ENCODE data around the gene GPR55. TPM values are rescaled to one million over a fixed set of nuclear protein-coding genes. Genes with fewer than 3 reads are reported as not detected.

GPR55 gene
- total RNA-seq, 1 donor from 2014 or later: 0.23 TPM

DNA sequence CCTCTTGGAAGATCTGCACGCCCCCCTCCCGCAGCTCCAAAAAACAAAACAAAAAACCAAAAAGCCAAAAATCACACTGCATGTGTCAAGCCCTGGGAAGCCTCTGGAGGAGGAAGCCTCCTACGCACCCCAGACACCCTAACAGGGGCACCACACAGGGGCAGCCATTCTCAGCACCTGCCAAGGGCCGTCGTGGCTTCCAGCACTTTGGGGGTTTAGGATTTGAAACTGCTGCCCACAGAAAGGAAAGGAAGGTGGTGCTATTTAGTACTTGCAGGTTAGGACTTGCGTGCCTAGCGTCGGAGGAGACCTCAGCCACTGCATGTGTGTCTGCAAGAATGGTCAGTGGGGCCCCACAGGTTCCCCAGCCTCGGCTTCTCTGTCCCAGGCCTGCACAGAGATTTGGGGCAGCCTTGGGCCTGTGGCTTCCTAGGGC is 419 bp upstream of the GPR55 start:
- intact Hi-C loops (cut with micrococcal nuclease): no loop called here
- peak; percentile 65 for DNase-seq
- Mint-ChIP-seq H3K27ac (peak overlapping the region; percentile 82), H3K27me3 (peaks cover 26% of the 10 kb centered on the region), H3K4me3 (peak overlapping the region; percentile 66), H3K4me1 (peaks cover 38% of the 10 kb centered on the region), H3K9me3 (no peaks in the 10 kb centered on the region), H3K36me3 (ENCODE audit: low read depth) (no peaks in the 10 kb centered on the region)

DNA sequence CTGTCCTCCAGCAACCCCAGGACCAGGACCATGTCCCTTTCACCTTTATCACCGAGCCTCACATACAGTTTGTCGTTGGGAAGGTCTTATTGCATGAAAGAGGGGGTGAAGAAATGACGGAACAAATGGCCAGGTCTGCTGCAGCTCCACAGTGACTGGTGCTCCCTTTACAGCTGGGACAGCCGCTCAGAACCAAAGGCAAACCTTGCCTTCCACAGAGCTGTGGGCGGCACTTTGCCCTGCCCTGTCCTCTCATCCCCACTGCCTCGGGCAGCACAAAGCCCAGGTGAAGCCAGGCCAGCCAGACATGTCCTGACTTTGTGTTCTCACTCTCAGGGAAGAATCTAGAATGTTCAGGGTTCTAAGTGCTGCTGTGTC is 961 bp downstream of the GPR55 start:
- no peaks in the 10 kb centered on the region for H3K9me3 Mint-ChIP-seq
- H3K27ac Mint-ChIP-seq: peak overlapping the region; percentile 82
- no peak for DNase-seq
- H3K27me3 Mint-ChIP-seq: peaks cover 22% of the 10 kb centered on the region
- peaks cover 45% of the 10 kb centered on the region for H3K4me1 Mint-ChIP-seq
- H3K4me3 Mint-ChIP-seq: peak overlapping the region; percentile 66
- intact Hi-C loops (cut with micrococcal nuclease): loop anchor here (1.0 kb wide), 2 partner anchors 19 to 60 kb away; no protein-coding TSS in a partner anchor
- no peaks in the 10 kb centered on the region for H3K36me3 Mint-ChIP-seq (ENCODE audit: low read depth)

DNA sequence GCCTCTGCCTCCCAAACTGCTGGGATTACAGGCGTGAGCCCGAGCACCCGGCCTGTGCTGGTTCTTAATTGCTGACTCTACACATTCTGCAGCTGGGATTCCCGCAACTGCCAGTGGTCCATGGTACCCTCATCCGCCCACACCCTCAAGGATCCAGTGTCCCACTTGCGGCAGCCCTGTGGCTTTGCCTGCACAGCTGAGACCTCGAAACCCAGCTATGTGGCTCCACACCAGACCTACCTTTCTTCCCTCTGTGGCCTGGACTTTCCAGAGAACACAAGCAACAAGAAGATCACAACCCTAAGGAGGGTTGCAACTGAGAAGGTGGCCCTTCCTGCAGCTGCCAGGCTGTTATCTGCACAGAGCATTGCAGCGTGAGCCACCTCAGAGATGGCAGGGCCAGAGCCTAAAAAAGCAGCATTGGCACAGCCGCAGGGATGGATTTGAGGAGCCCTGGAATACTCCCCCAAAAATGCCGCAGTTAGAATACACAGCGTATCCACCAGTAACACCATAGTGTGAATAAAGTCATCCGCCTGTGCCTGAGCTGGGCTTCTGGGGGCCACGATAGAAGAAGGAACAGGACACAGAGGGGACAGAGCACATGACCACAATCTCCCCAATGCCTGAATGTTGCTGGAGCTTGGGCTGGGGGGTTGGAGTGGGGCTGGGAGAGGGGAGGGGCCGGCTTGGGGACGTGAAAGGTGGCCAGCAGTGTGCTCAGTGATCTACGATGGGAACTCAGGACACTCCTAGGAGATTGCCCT is 1.9 kb downstream of the GPR55 start:
- Mint-ChIP-seq H3K36me3 (ENCODE audit: low read depth) (no peaks in the 10 kb centered on the region), H3K27ac (peak overlapping the region; percentile 2), H3K9me3 (no peaks in the 10 kb centered on the region), H3K4me3 (no peak overlapping the region), H3K4me1 (peaks cover 46% of the 10 kb centered on the region), H3K27me3 (peaks cover 23% of the 10 kb centered on the region)
- intact Hi-C loops (cut with micrococcal nuclease): no loop called here
- no peak for DNase-seq

DNA sequence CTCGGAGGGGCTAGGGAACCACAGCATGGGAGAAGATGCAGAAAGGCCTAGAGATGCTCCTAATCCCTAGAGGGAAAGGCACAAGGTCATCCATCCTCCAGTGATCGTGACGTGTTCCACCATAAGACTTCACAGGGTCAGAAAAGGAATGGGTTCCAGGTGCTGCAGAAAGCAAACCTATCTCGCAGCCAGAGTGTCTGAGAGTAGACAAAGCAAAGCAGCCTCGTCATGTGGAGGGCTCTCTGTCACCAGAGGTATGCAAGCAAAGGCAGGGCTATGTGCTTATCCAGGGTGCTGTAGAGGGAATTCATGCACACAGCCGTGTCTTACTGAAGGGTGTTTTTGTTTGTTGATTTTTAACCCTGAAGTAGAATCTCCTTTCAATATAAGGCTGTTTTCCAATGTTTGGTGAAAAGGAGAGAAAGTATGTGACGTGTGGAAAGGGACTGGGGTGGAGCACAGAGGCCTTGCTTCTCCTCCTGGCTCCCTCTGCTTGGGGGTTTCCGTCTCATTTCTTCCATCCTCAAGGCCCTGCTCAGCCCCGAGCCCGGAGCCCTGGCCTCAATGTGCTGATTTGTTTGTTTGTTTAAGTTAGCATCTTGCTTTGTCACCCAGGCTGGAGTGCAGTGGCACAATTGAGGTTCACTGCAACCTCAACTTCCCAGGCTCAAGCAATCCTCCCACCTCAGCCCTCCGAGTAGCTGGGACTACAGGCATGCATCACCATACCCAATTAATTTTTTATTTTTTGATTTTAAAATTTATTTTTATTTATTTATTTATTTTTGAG is 3.0 kb downstream of the GPR55 start:
- intact Hi-C loops (cut with micrococcal nuclease): no loop called here

DNA sequence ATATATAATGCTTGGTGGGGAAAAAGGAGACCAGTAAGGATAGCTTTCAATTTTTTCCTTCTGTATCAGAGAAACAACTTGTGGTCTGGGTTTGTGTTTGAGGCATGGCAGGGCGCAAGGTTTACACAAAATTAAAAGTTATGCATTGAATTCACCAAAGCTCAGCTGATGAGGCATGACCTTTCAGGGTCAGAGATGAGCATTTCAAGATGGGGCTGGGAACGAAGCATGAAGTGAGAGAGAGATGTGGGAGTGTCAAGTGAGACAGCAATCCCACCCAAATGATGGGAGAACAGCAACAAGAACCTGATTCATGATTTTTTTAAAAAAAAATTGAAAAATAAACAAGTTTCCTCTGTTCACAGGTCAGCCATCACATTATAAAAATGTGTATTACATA is 4.9 kb downstream of the GPR55 start:
- H3K4me3 Mint-ChIP-seq: peak overlapping the region; percentile 50
- H3K9me3 Mint-ChIP-seq: no peaks in the 10 kb centered on the region
- H3K27ac Mint-ChIP-seq: peak overlapping the region; percentile 46
- peaks cover 39% of the 10 kb centered on the region for H3K27me3 Mint-ChIP-seq
- no peaks in the 10 kb centered on the region for H3K36me3 Mint-ChIP-seq (ENCODE audit: low read depth)
- intact Hi-C loops (cut with micrococcal nuclease): no loop called here
- DNase-seq: no peak
- H3K4me1 Mint-ChIP-seq: peaks cover 38% of the 10 kb centered on the region

More for the DNA sequence above, 3.0 kb downstream of the GPR55 start:
- H3K4me1 Mint-ChIP-seq: peaks cover 42% of the 10 kb centered on the region
- no peaks in the 10 kb centered on the region for H3K9me3 Mint-ChIP-seq
- no peaks in the 10 kb centered on the region for H3K36me3 Mint-ChIP-seq (ENCODE audit: low read depth)
- no peak for DNase-seq
- no peak overlapping the region for H3K27ac Mint-ChIP-seq
- no peak overlapping the region for H3K4me3 Mint-ChIP-seq
- H3K27me3 Mint-ChIP-seq: peaks cover 29% of the 10 kb centered on the region

DNA sequence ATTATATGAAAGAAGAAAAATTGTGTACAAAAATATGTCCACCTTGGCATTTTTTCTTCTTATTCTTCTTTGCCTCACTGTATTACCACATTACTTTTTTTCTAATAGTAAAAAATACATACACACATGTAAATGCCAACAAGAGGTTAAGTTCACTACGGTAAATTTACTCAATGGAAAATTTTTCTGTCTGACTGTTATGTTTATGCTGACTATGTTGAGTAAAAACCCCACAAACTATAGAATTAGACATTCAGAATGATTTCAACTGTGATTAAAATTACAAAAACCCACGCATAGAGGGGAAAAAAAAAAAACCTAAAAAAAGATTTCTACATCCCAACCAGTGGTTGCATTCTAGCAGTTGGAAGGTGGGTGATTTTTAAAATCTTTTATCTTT is 5.4 kb downstream of the GPR55 start:
- intact Hi-C loops (cut with micrococcal nuclease): loop anchor here (1.0 kb wide), 1 partner anchor 11 kb away; no protein-coding TSS in a partner anchor
- DNase-seq: no peak
- Mint-ChIP-seq H3K4me3 (no peak overlapping the region), H3K4me1 (peaks cover 33% of the 10 kb centered on the region), H3K36me3 (ENCODE audit: low read depth) (no peaks in the 10 kb centered on the region), H3K9me3 (no peaks in the 10 kb centered on the region), H3K27ac (peak overlapping the region; percentile 46), H3K27me3 (peaks cover 40% of the 10 kb centered on the region)

DNA sequence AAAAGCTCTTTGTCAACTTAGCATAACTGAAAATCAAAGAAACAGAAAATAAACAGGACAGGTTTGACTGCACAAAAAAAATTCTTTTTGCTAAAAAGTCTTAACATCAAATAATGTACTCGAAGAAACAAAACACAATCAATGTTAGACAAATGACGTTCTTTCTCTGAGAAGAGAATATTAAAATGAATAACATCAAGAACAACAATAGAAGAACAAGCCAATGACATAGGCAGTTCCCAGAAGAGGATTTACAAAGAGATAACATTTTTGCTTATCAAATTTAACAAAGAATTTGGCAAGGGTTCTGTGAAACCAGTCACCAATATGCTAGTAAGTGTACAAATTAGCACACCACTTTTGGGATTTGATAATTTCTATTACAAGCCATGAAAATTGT is 5.8 kb downstream of the GPR55 start:
- Mint-ChIP-seq H3K4me3 (no peak overlapping the region), H3K9me3 (no peaks in the 10 kb centered on the region), H3K27me3 (peaks cover 41% of the 10 kb centered on the region), H3K36me3 (ENCODE audit: low read depth) (no peaks in the 10 kb centered on the region), H3K4me1 (peaks cover 29% of the 10 kb centered on the region), H3K27ac (no peak overlapping the region)
- no peak for DNase-seq
- intact Hi-C loops (cut with micrococcal nuclease): loop anchor here (1.0 kb wide), 1 partner anchor 11 kb away; no protein-coding TSS in a partner anchor

DNA sequence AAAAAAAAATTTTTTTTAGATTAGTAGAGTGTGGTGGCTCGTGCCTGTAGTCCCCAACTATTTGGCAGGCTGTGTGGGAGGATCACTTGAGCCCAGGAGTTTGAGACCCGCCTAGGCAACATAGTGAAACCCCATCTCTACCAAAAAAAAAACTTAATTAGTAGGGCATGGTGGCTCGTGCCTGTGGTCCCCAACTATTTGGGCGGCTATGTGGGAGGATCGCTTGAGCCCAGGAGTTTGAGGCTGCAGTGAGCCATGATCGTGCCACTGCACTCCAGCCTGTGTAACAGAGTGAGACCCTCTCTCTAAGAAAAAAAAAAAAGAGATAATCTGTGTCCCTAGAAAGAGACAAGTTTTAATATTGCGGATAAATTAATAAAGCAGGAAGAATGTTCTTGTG is 8.8 kb downstream of the GPR55 start:
- Mint-ChIP-seq H3K27me3 (peaks cover 41% of the 10 kb centered on the region), H3K9me3 (no peaks in the 10 kb centered on the region), H3K36me3 (ENCODE audit: low read depth) (no peaks in the 10 kb centered on the region), H3K4me3 (no peak overlapping the region), H3K4me1 (peaks cover 13% of the 10 kb centered on the region), H3K27ac (no peak overlapping the region)
- no peak for DNase-seq
- intact Hi-C loops (cut with micrococcal nuclease): no loop called here

DNA sequence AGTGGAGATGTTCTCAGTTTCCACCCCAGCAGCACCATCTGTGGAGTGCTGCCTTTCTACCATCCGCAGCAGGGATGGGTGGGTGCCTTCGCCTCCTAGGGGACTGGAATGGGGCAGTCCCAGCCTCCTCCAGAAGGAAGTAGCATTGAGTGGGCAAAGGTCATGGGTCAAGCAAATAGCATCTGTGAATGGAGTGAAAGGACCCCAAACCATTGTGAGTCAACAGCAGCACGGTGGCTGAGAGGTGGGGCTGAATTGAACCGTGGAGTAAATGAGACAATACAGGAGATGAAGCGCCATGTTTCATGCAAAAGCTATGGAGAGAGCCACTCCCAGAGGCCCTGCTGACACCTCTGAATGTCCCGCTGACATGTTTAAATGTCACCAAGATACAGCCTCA is 9.7 kb downstream of the GPR55 start:
- H3K27ac Mint-ChIP-seq: no peak overlapping the region
- no peaks in the 10 kb centered on the region for H3K9me3 Mint-ChIP-seq
- no peaks in the 10 kb centered on the region for H3K36me3 Mint-ChIP-seq (ENCODE audit: low read depth)
- H3K27me3 Mint-ChIP-seq: peaks cover 43% of the 10 kb centered on the region
- no peak overlapping the region for H3K4me3 Mint-ChIP-seq
- H3K4me1 Mint-ChIP-seq: peaks cover 15% of the 10 kb centered on the region
- DNase-seq: no peak
- intact Hi-C loops (cut with micrococcal nuclease): no loop called here

DNA sequence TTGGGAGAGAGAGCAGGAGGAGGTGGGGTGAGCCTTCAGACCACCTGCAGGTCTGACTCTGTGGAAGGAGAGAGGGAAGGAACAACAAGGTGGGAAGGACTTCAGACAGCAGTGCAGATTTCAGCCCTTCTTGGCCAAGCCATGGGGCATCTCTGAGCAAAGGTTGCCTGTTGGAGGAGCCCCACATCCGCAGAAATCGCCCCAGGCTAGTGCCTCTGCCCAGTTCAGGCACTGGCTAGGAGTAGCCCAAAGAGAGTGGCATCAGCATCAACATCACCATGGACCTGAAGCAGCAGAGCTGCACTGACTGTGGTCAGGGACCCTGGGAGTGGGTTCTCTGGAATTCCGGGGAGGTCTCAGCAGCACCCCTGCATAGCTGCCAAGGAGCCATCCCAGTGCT is 10.2 kb downstream of the GPR55 start:
- Mint-ChIP-seq H3K27ac (no peak overlapping the region), H3K36me3 (ENCODE audit: low read depth) (no peaks in the 10 kb centered on the region)

DNA sequence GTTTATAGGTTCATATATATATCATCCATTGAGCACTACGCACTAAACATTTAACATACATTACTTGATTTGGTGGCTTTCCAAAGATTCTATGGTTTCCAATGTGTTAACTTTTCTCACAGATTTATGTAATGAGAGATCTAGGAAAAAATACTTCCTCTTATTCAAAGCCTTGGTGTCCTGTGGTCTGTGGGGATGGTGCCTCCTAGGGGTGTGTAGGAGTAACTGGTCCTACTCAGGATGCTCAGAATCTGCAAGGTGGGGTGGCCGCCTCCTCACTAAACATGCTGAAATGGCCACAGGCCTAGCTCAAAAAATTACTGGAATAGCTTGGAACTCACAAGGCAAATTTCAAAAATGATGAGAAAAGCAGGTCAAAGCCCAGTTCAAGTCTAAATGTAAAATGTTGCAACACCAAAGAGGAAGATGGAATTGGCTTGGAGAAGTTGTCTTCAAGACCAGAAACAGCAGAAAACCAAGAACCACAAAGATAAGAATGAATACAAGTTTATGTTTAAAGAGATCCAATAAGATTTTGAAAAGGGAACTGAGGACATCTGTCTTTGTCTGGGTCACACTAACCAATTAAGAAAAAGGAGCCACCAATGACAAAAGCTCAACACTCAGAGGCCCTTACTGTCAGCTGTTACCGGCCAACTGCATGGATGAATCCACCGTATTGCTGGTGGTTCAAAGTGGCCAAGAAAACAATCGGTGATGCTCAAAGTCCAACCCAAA is 11.5 kb downstream of the GPR55 start:
- DNase-seq: no peak
- no peak overlapping the region for H3K4me3 Mint-ChIP-seq
- peaks cover 42% of the 10 kb centered on the region for H3K27me3 Mint-ChIP-seq
- H3K4me1 Mint-ChIP-seq: peaks cover 17% of the 10 kb centered on the region
- H3K36me3 Mint-ChIP-seq (ENCODE audit: low read depth): no peaks in the 10 kb centered on the region
- intact Hi-C loops (cut with micrococcal nuclease): no loop called here
- no peak overlapping the region for H3K27ac Mint-ChIP-seq
- H3K9me3 Mint-ChIP-seq: no peaks in the 10 kb centered on the region

More for the DNA sequence above, 10.2 kb downstream of the GPR55 start:
- Mint-ChIP-seq H3K9me3 (no peaks in the 10 kb centered on the region), H3K27me3 (peaks cover 43% of the 10 kb centered on the region), H3K4me3 (no peak overlapping the region), H3K4me1 (peaks cover 12% of the 10 kb centered on the region)
- intact Hi-C loops (cut with micrococcal nuclease): no loop called here
- no peak for DNase-seq

DNA sequence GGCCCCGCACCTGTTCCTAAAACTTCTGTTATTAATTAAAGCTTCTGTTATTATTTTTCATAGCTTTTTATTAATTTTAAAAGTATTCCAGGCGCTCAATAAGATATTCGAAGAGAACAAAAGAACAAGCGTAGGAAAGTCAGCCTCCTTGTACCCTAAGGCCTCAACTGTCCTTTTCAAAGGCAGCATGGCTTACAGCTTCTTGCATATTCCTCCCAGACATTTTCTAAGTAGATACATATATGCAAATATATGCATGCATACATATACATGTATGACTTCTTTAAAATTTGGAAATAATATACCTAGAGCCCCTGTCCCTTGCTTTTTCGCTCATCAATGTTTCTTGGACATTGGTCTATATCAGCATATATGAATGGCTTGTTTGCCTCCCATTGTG is 12.3 kb downstream of the GPR55 start:
- intact Hi-C loops (cut with micrococcal nuclease): no loop called here
- no peak overlapping the region for H3K4me3 Mint-ChIP-seq
- no peaks in the 10 kb centered on the region for H3K36me3 Mint-ChIP-seq (ENCODE audit: low read depth)
- no peaks in the 10 kb centered on the region for H3K9me3 Mint-ChIP-seq
- H3K27ac Mint-ChIP-seq: no peak overlapping the region
- DNase-seq: no peak
- peaks cover 38% of the 10 kb centered on the region for H3K27me3 Mint-ChIP-seq
- peaks cover 23% of the 10 kb centered on the region for H3K4me1 Mint-ChIP-seq

DNA sequence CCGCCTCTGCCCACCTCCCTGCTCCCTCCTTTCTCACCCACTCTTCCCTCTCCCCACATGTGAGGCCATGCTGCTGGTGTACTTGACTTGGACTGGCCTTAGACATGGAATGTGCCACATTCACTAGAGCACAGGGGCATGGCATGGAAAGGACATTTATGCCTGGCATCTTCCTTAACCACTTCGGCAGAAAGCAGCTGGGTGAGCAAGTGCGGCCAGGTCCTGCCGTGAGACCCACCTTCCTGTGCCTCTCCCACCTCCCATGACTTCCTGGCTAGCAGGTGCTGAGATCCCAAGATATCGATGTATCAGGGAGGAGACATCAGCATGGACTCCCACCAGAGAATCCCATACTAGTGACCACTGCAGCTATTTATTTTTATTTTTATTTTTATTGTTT is 13.0 kb downstream of the GPR55 start:
- DNase-seq: no peak
- H3K4me3 Mint-ChIP-seq: no peak overlapping the region
- peaks cover 23% of the 10 kb centered on the region for H3K4me1 Mint-ChIP-seq
- H3K9me3 Mint-ChIP-seq: no peaks in the 10 kb centered on the region
- no peak overlapping the region for H3K27ac Mint-ChIP-seq
- H3K27me3 Mint-ChIP-seq: peaks cover 34% of the 10 kb centered on the region
- intact Hi-C loops (cut with micrococcal nuclease): no loop called here
- no peaks in the 10 kb centered on the region for H3K36me3 Mint-ChIP-seq (ENCODE audit: low read depth)
